Measurements from ENCODE around the gene CDK2AP2.

DNA sequence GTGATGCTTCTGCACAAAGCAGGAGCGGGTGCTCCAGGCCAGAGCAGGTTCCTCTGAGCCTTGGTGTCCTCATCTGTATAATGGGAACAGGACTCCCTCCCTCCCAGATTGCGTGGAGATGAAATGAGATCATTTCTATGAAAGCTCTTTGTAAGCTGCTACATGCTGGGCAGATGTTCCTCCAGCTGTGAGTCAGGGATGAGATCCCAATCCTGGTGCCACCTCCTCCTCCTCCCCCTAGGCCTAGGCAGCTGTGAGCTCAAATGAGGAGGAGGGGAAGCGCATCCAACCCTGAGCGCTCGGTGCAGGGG lies 22.3 kb upstream of the CDK2AP2 start:
- TF ChIP-seq, protein P1, sequence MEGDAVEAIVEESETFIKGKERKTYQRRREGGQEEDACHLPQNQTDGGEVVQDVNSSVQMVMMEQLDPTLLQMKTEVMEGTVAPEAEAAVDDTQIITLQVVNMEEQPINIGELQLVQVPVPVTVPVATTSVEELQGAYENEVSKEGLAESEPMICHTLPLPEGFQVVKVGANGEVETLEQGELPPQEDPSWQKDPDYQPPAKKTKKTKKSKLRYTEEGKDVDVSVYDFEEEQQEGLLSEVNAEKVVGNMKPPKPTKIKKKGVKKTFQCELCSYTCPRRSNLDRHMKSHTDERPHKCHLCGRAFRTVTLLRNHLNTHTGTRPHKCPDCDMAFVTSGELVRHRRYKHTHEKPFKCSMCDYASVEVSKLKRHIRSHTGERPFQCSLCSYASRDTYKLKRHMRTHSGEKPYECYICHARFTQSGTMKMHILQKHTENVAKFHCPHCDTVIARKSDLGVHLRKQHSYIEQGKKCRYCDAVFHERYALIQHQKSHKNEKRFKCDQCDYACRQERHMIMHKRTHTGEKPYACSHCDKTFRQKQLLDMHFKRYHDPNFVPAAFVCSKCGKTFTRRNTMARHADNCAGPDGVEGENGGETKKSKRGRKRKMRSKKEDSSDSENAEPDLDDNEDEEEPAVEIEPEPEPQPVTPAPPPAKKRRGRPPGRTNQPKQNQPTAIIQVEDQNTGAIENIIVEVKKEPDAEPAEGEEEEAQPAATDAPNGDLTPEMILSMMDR (IDR thresholded peaks at IDR 0.05; ENCODE audit: insufficient read depth, low read depth, low read length): no peak
- TF ChIP-seq EZH2 (IDR thresholded peaks at IDR 0.05; ENCODE audit: insufficient read depth, low read length): no peak

Measured in astrocyte (in vitro differentiated cells and primary cell).